ENCODE measurements around the gene STARD13.

The STARD13 gene

GRCh38 chr13:33096886-33097605, 188.5 kb downstream of the STARD13 start:
- peaks cover 7% of the 10 kb centered on the region for H3K4me1 ChIP-seq (ENCODE audit: control insufficient read depth, low read depth, low read length)
- no peak overlapping the region for H3K56ac ChIP-seq (ENCODE audit: low read length)
- no peak overlapping the region for H2BK120ac ChIP-seq (ENCODE audit: low read depth, low read length)
- H3K4ac ChIP-seq (ENCODE audit: low read depth, low read length), result no peak overlapping the region
- no peaks in the 10 kb centered on the region for H3K79me2 ChIP-seq (ENCODE audit: control insufficient read depth, insufficient read depth, low read length)
- no peak overlapping the region for H2BK15ac ChIP-seq (replicated peaks; ENCODE audit: low read depth)
- H4K8ac ChIP-seq (ENCODE audit: low read depth, low read length), result no peak overlapping the region
- no peak overlapping the region for H3K18ac ChIP-seq (ENCODE audit: low read length)
- H3K23ac ChIP-seq (ENCODE audit: low read length), result no peak overlapping the region
- H2BK5ac ChIP-seq (ENCODE audit: low read length), result no peak overlapping the region
- H4K5ac ChIP-seq (ENCODE audit: low read length), result no peak overlapping the region
- H3K79me1 ChIP-seq (ENCODE audit: low read length), result no peaks in the 10 kb centered on the region
- H3K36me3 ChIP-seq (ENCODE audit: control insufficient read depth, insufficient read depth, low read length), result no peaks in the 10 kb centered on the region
- H3K4me2 ChIP-seq (ENCODE audit: low read length), result no peak overlapping the region
- H3K4me3 ChIP-seq (ENCODE audit: low read length), result no peak overlapping the region
- no peaks in the 10 kb centered on the region for H3K27me3 ChIP-seq (ENCODE audit: insufficient read depth, low read length, poor library complexity)
- no peak overlapping the region for H3K27ac ChIP-seq (ENCODE audit: low read depth, low read length)
- no peak for DNase-seq
- H3K9ac ChIP-seq (ENCODE audit: low read length), result no peak overlapping the region
- H2AK5ac ChIP-seq (ENCODE audit: low read length), result no peak overlapping the region
- no CpG with 5 or more reads among the region's 2 CpGs for WGBS (ENCODE audit: extremely low coverage, insufficient coverage, low lambda C conversion rate)

GRCh38 chr13:33092073-33092987, 193.2 kb downstream of the STARD13 start:
- Histone ChIP-seq H2BK5ac (ENCODE audit: low read length) (no peak overlapping the region), H3K4me1 (ENCODE audit: control insufficient read depth, low read depth, low read length) (peaks cover 3% of the 10 kb centered on the region), H3K36me3 (ENCODE audit: control insufficient read depth, insufficient read depth, low read length) (no peaks in the 10 kb centered on the region), H3K27ac (ENCODE audit: low read depth, low read length) (no peak overlapping the region), H2AK5ac (ENCODE audit: low read length) (no peak overlapping the region), H3K4me2 (ENCODE audit: low read length) (no peak overlapping the region), H3K9ac (ENCODE audit: low read length) (no peak overlapping the region), H3K79me2 (ENCODE audit: control insufficient read depth, insufficient read depth, low read length) (no peaks in the 10 kb centered on the region), H2BK120ac (ENCODE audit: low read depth, low read length) (no peak overlapping the region), H3K4me3 (ENCODE audit: low read length) (no peak overlapping the region), H4K8ac (ENCODE audit: low read depth, low read length) (no peak overlapping the region), H3K4ac (ENCODE audit: low read depth, low read length) (no peak overlapping the region), H3K23ac (ENCODE audit: low read length) (no peak overlapping the region), H3K79me1 (ENCODE audit: low read length) (no peaks in the 10 kb centered on the region), H2BK15ac (replicated peaks; ENCODE audit: low read depth) (no peak overlapping the region), H3K27me3 (ENCODE audit: insufficient read depth, low read length, poor library complexity) (no peaks in the 10 kb centered on the region), H4K5ac (ENCODE audit: low read length) (no peak overlapping the region), H3K56ac (ENCODE audit: low read length) (no peak overlapping the region), H3K18ac (ENCODE audit: low read length) (no peak overlapping the region)
- no CpG with 5 or more reads among the region's 11 CpGs for WGBS (ENCODE audit: extremely low coverage, insufficient coverage, low lambda C conversion rate)
- no peak for DNase-seq

DNA sequence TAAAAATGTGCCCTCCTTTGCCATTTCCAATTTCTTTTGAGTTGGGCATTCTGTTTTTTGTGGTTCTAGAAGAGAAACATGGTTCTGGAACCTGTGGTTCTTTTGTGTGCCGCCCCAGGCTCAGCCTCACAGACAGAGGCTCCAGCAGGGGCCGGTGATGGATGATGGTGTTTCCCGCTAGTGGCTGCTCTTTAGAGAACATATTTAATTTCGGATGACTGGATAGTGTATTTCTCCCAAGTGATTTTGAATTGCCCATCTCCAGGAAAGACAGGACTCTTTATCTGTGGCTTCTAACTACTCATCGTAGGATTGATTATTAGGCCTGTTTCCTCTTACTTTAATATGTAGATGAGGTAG, 194.2 kb downstream of the STARD13 start:
- no peak overlapping the region for H3K4ac ChIP-seq (ENCODE audit: low read depth, low read length)
- H3K36me3 ChIP-seq (ENCODE audit: control insufficient read depth, insufficient read depth, low read length), result no peaks in the 10 kb centered on the region
- no peak overlapping the region for H3K27ac ChIP-seq (ENCODE audit: low read depth, low read length)
- no peaks in the 10 kb centered on the region for H3K79me2 ChIP-seq (ENCODE audit: control insufficient read depth, insufficient read depth, low read length)
- no peak overlapping the region for H3K18ac ChIP-seq (ENCODE audit: low read length)
- peaks cover 3% of the 10 kb centered on the region for H3K4me1 ChIP-seq (ENCODE audit: control insufficient read depth, low read depth, low read length)
- H3K27me3 ChIP-seq (ENCODE audit: insufficient read depth, low read length, poor library complexity), result no peaks in the 10 kb centered on the region
- H2BK15ac ChIP-seq (replicated peaks; ENCODE audit: low read depth), result no peak overlapping the region
- no peak overlapping the region for H2AK5ac ChIP-seq (ENCODE audit: low read length)
- H4K8ac ChIP-seq (ENCODE audit: low read depth, low read length), result no peak overlapping the region
- no peak for DNase-seq
- H3K4me3 ChIP-seq (ENCODE audit: low read length), result no peak overlapping the region
- no peak overlapping the region for H3K23ac ChIP-seq (ENCODE audit: low read length)
- no CpG with 5 or more reads among the region's 5 CpGs for WGBS (ENCODE audit: extremely low coverage, insufficient coverage, low lambda C conversion rate)
- no peaks in the 10 kb centered on the region for H3K79me1 ChIP-seq (ENCODE audit: low read length)
- no peak overlapping the region for H4K5ac ChIP-seq (ENCODE audit: low read length)
- H2BK5ac ChIP-seq (ENCODE audit: low read length), result no peak overlapping the region
- H3K56ac ChIP-seq (ENCODE audit: low read length), result no peak overlapping the region
- H3K9ac ChIP-seq (ENCODE audit: low read length), result no peak overlapping the region
- H2BK120ac ChIP-seq (ENCODE audit: low read depth, low read length), result no peak overlapping the region
- no peak overlapping the region for H3K4me2 ChIP-seq (ENCODE audit: low read length)

- H3K4me2 ChIP-seq (ENCODE audit: low read length), result no peak overlapping the region
- H2BK15ac ChIP-seq (replicated peaks; ENCODE audit: low read depth), result no peak overlapping the region
- no peak overlapping the region for H2BK120ac ChIP-seq (ENCODE audit: low read depth, low read length)
- H3K79me1 ChIP-seq (ENCODE audit: low read length), result no peaks in the 10 kb centered on the region
- H3K9ac ChIP-seq (ENCODE audit: low read length), result no peak overlapping the region
- H3K23ac ChIP-seq (ENCODE audit: low read length), result no peak overlapping the region
- no peak overlapping the region for H3K4me3 ChIP-seq (ENCODE audit: low read length)
- H3K36me3 ChIP-seq (ENCODE audit: control insufficient read depth, insufficient read depth, low read length), result no peaks in the 10 kb centered on the region
- no CpG with 5 or more reads among the region's 4 CpGs for whole genome bisulfite sequencing (ENCODE audit: extremely low coverage, insufficient coverage, low lambda C conversion rate)
- no peak overlapping the region for H2BK5ac ChIP-seq (ENCODE audit: low read length)
- no peak overlapping the region for H3K27ac ChIP-seq (ENCODE audit: low read depth, low read length)
- H3K79me2 ChIP-seq (ENCODE audit: control insufficient read depth, insufficient read depth, low read length), result no peaks in the 10 kb centered on the region
- no peak overlapping the region for H3K4ac ChIP-seq (ENCODE audit: low read depth, low read length)
- no peak overlapping the region for H4K8ac ChIP-seq (ENCODE audit: low read depth, low read length)
- H3K56ac ChIP-seq (ENCODE audit: low read length), result no peak overlapping the region
- H3K4me1 ChIP-seq (ENCODE audit: control insufficient read depth, low read depth, low read length), result peaks cover 3% of the 10 kb centered on the region
- H3K18ac ChIP-seq (ENCODE audit: low read length), result no peak overlapping the region
- no peak overlapping the region for H4K5ac ChIP-seq (ENCODE audit: low read length)
- no peak for DNase-seq
- no peak overlapping the region for H2AK5ac ChIP-seq (ENCODE audit: low read length)
- no peaks in the 10 kb centered on the region for H3K27me3 ChIP-seq (ENCODE audit: insufficient read depth, low read length, poor library complexity)
These were observed 194.7 kb downstream of the STARD13 start for GRCh38 chr13:33090755-33091414.

DNA sequence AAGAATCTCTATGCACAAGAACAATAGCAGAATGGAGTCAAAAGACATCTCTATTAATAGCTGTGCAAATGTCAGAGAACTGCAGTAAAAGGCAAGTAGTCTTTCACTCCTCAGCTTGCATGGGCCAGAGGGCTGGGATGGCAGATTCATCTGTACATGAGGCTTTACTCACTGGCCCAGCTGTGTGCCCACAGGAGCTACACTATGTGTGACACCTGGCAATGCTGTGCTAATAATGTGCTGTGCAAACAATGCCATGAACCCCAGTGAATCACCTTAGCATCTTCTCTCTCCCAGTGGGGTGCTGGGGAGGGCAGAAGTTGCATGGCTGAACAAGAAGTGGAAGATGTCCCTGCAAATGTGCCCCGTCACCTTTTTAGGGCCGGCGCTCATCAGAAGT, 196.2 kb downstream of the STARD13 start:
- WGBS (ENCODE audit: extremely low coverage, insufficient coverage, low lambda C conversion rate), result no CpG with 5 or more reads among the region's 3 CpGs
- Histone ChIP-seq H2BK15ac (replicated peaks; ENCODE audit: low read depth) (no peak overlapping the region), H4K8ac (ENCODE audit: low read depth, low read length) (no peak overlapping the region), H3K56ac (ENCODE audit: low read length) (no peak overlapping the region), H3K9ac (ENCODE audit: low read length) (no peak overlapping the region), H3K4me1 (ENCODE audit: control insufficient read depth, low read depth, low read length) (peaks cover 3% of the 10 kb centered on the region), H3K79me1 (ENCODE audit: low read length) (no peaks in the 10 kb centered on the region), H2BK120ac (ENCODE audit: low read depth, low read length) (no peak overlapping the region), H3K27ac (ENCODE audit: low read depth, low read length) (no peak overlapping the region), H3K4me3 (ENCODE audit: low read length) (no peak overlapping the region), H3K79me2 (ENCODE audit: control insufficient read depth, insufficient read depth, low read length) (no peaks in the 10 kb centered on the region), H3K18ac (ENCODE audit: low read length) (no peak overlapping the region), H4K5ac (ENCODE audit: low read length) (no peak overlapping the region), H3K4me2 (ENCODE audit: low read length) (no peak overlapping the region), H3K23ac (ENCODE audit: low read length) (no peak overlapping the region), H3K36me3 (ENCODE audit: control insufficient read depth, insufficient read depth, low read length) (no peaks in the 10 kb centered on the region), H2AK5ac (ENCODE audit: low read length) (no peak overlapping the region), H3K27me3 (ENCODE audit: insufficient read depth, low read length, poor library complexity) (no peaks in the 10 kb centered on the region), H2BK5ac (ENCODE audit: low read length) (no peak overlapping the region), H3K4ac (ENCODE audit: low read depth, low read length) (no peak overlapping the region)
- DNase-seq, result no peak
